ENCODE data around the gene ORMDL3. TPM values are rescaled to one million over a fixed set of nuclear protein-coding genes. Genes with fewer than 3 reads are reported as not detected.
A peak's percentile ranks its signal among the peaks of the same experiment; 100 is the strongest.

ORMDL3 gene
- total RNA-seq, 1 experiment from 2014 or later = 53.2 TPM

GRCh38 chr17:39924691-39925055, 2.7 kb downstream of the ORMDL3 start (continued):
- TF ChIP-seq PREB (CRISPR knock-in tag; IDR thresholded peaks at IDR 0.05; ENCODE audit: borderline replicate concordance) = no peak
- TF ChIP-seq, protein P1, sequence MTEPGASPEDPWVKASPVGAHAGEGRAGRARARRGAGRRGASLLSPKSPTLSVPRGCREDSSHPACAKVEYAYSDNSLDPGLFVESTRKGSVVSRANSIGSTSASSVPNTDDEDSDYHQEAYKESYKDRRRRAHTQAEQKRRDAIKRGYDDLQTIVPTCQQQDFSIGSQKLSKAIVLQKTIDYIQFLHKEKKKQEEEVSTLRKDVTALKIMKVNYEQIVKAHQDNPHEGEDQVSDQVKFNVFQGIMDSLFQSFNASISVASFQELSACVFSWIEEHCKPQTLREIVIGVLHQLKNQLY (CRISPR knock-in tag; IDR thresholded peaks at IDR 0.05) = no peak
- TF ChIP-seq FOXK1 (CRISPR knock-in tag; IDR thresholded peaks at IDR 0.05) = no peak
- no peak for TF ChIP-seq SMAD3 (CRISPR knock-in tag; IDR thresholded peaks at IDR 0.05; ENCODE audit: borderline replicate concordance)
- no peak for TF ChIP-seq NR2C2 (CRISPR knock-in tag; IDR thresholded peaks at IDR 0.05)
- no peak for TF ChIP-seq USF2 (CRISPR knock-in tag; IDR thresholded peaks at IDR 0.05)
- TF ChIP-seq ZBTB21 (CRISPR knock-in tag; IDR thresholded peaks at IDR 0.05; ENCODE audit: borderline replicate concordance) = no peak

DNA sequence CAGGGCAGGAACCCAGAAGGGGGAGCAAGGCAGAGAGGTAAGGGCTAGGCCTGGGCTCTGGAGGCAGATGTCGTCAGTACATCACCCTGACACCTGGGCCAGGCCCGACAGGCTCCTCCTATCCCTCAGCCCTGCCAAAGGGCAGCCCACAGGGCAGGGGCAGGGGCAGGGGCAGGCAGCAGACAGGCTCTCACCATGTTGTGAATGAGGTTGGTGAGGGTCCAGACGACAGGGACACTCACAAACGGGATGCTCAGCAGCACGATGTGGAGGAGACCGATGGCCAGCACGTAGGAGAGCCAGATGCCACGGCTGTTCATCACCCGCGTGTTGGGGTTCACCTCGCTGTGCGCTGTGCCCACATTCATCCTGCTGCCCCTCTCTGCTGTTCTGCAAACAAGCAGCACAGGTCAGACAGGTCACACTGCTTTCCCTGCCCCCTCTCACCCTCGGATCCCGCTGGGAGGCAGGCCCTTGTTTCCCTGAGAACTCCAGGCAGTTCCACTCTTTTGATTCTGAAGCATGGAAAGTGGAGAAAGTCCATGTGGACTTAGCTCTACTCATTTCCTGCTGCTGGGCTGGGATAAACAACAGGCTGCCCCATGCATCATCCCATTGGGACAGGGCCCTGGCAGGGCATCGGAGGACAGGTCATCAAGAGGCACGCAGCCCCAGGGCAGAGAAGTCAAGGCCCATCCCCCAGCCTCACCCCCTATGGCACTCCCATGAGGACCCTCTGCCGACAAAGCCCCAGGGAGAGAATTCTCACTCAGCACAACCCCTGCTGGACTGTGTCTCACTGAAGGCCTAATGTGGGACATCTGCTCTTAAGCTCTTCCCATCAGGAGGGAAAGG, 3.3 kb downstream of the ORMDL3 start:
- peaks cover 17% of the 10 kb centered on the region for H3K36me3 Mint-ChIP-seq
- no peaks in the 10 kb centered on the region for H3K9me3 Mint-ChIP-seq
- H3K4me1 Mint-ChIP-seq = peaks cover 34% of the 10 kb centered on the region
- DNase-seq (ENCODE audit: low spot score) = peak; percentile 27
- H3K27ac Mint-ChIP-seq = peak overlapping the region; percentile 79; the same call in 1 of the 2 replicates
- H3K27me3 Mint-ChIP-seq (ENCODE audit: low read depth) = peaks cover 4% of the 10 kb centered on the region; the same call in 1 of the 2 replicates
- no peak for ATAC-seq
- CTCF ChIA-PET = interaction anchor here (1.0 to 1.3 kb wide), 4 partner anchors 24 to 141 kb away, joined by 3 to 4 read pairs (median 3); no protein-coding TSS in a partner anchor
- no peak overlapping the region for H3K4me3 Mint-ChIP-seq
- POLR2A ChIA-PET = no interaction called here
- no peak for TF ChIP-seq ESRRA (CRISPR knock-in tag; IDR thresholded peaks at IDR 0.05; ENCODE audit: borderline replicate concordance)
- TF ChIP-seq NFE2L1 (CRISPR knock-in tag; IDR thresholded peaks at IDR 0.05) = no peak
- TF ChIP-seq ATF3 (CRISPR knock-in tag; conservative IDR thresholded peaks at IDR 0.05) = no peak
- no peak for TF ChIP-seq FOXJ3 (CRISPR knock-in tag; IDR thresholded peaks at IDR 0.05; ENCODE audit: borderline replicate concordance)
- TF ChIP-seq, protein P2, sequence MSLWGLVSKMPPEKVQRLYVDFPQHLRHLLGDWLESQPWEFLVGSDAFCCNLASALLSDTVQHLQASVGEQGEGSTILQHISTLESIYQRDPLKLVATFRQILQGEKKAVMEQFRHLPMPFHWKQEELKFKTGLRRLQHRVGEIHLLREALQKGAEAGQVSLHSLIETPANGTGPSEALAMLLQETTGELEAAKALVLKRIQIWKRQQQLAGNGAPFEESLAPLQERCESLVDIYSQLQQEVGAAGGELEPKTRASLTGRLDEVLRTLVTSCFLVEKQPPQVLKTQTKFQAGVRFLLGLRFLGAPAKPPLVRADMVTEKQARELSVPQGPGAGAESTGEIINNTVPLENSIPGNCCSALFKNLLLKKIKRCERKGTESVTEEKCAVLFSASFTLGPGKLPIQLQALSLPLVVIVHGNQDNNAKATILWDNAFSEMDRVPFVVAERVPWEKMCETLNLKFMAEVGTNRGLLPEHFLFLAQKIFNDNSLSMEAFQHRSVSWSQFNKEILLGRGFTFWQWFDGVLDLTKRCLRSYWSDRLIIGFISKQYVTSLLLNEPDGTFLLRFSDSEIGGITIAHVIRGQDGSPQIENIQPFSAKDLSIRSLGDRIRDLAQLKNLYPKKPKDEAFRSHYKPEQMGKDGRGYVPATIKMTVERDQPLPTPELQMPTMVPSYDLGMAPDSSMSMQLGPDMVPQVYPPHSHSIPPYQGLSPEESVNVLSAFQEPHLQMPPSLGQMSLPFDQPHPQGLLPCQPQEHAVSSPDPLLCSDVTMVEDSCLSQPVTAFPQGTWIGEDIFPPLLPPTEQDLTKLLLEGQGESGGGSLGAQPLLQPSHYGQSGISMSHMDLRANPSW (CRISPR knock-in tag; conservative IDR thresholded peaks at IDR 0.05; ENCODE audit: low read depth) = no peak
- no peak for TF ChIP-seq AFF4 (CRISPR knock-in tag; IDR thresholded peaks at IDR 0.05; ENCODE audit: borderline replicate concordance)
- no peak for TF ChIP-seq EMX1 (CRISPR knock-in tag; IDR thresholded peaks at IDR 0.05)
- peak; percentile 42; the same call in 1 of the 2 replicates for TF ChIP-seq PREB (CRISPR knock-in tag; IDR thresholded peaks at IDR 0.05; ENCODE audit: borderline replicate concordance)
- TF ChIP-seq GABPB1 (CRISPR knock-in tag; IDR thresholded peaks at IDR 0.05) = peak; percentile 85
- TF ChIP-seq, protein P3, sequence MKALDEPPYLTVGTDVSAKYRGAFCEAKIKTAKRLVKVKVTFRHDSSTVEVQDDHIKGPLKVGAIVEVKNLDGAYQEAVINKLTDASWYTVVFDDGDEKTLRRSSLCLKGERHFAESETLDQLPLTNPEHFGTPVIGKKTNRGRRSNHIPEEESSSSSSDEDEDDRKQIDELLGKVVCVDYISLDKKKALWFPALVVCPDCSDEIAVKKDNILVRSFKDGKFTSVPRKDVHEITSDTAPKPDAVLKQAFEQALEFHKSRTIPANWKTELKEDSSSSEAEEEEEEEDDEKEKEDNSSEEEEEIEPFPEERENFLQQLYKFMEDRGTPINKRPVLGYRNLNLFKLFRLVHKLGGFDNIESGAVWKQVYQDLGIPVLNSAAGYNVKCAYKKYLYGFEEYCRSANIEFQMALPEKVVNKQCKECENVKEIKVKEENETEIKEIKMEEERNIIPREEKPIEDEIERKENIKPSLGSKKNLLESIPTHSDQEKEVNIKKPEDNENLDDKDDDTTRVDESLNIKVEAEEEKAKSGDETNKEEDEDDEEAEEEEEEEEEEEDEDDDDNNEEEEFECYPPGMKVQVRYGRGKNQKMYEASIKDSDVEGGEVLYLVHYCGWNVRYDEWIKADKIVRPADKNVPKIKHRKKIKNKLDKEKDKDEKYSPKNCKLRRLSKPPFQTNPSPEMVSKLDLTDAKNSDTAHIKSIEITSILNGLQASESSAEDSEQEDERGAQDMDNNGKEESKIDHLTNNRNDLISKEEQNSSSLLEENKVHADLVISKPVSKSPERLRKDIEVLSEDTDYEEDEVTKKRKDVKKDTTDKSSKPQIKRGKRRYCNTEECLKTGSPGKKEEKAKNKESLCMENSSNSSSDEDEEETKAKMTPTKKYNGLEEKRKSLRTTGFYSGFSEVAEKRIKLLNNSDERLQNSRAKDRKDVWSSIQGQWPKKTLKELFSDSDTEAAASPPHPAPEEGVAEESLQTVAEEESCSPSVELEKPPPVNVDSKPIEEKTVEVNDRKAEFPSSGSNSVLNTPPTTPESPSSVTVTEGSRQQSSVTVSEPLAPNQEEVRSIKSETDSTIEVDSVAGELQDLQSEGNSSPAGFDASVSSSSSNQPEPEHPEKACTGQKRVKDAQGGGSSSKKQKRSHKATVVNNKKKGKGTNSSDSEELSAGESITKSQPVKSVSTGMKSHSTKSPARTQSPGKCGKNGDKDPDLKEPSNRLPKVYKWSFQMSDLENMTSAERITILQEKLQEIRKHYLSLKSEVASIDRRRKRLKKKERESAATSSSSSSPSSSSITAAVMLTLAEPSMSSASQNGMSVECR (CRISPR knock-in tag; IDR thresholded peaks at IDR 0.05; ENCODE audit: borderline replicate concordance) = no peak
- TF ChIP-seq CDX4 (CRISPR knock-in tag; IDR thresholded peaks at IDR 0.05; ENCODE audit: borderline replicate concordance) = no peak

Measured in WTC11 (cell line).